HG03039 (cell line): ENCODE data around the gene HCAR1.
"Not testable (repeated sequence)": the region's sequence is repeated elsewhere in the genome, so short reads cannot be mapped to it uniquely, and the experiment has no call there.

Experiments
- ATAC-seq: cut with Tn5 transposase; IDR thresholded peaks from one replicate; pipeline ENCODE4 v1.9.1; 2021; ENCODE audit warnings: mild to moderate bottlenecking, moderate library complexity; ENCODE audit not compliant: unreplicated experiment

The HCAR1 gene

DNA sequence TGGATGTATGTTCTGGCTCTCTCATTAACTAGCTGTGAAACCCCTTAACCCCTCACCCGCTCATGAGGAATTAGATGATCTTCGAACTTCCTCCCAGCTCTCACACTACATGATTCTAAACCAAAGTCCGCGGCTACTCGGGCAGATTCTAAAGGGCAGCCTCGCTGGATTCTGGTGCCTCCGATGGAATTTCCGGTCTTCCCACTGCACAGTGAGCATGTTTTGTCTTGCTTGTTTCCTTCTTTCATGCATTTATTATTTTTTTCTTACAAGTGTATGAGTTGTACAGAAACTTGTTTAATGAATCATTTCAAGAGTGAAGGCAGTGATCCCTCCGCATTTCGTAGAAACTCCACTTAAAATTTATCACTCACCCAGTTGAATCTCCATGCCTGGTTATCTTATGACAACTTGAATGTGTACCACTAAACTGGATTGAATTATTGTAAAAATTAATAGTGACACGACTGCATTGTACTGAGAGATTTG lies 9.5 kb downstream of the HCAR1 start:
- ATAC-seq: no peak

DNA sequence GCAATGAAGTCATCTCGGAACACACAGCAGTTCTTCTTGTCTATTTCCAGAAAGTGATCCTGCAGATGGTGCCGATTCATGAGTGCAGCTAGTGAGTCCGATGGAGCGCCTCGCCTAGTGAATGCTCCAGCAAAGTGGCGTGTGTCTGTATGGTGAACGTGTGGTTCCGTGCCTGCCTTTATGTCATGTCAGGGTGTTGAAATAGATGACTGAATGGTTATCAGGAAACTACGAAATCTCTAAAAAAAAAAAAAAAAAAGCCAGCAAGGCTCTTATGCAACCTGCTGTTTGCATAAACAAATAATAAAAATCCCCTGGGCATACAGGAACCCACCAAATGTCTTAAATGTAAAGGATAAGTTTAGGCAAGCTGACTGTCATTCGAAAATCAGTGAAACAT lies 14.0 kb downstream of the HCAR1 start, which contains the start of gene HCAR3:
TSS of gene HCAR3 (minus strand) at position 154 of the 400 bp plus-strand sequence. CDS start at position 80, 74 bp downstream.
- ATAC-seq: not testable (repeated sequence)

DNA sequence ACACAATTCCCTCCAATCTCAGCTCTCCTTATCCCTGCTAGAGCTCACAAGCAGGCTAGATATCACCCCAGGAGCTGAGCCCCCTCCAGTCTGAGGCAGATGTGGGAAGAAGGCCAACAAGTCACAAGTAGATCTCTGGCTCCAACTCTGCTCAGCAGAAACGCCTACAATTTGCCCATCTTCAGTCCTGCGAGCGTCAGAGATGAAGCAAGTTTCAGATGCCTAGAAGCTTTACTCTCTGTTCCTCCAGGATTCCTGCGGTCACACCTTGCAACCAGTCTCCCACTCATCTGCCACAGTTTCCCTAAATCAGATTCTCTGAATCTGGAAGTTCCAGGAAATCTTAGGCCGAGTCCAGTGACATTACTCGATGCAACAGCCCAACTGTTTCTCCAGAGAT lies 15.4 kb downstream of the HCAR1 start:
- not testable (repeated sequence) for ATAC-seq

DNA sequence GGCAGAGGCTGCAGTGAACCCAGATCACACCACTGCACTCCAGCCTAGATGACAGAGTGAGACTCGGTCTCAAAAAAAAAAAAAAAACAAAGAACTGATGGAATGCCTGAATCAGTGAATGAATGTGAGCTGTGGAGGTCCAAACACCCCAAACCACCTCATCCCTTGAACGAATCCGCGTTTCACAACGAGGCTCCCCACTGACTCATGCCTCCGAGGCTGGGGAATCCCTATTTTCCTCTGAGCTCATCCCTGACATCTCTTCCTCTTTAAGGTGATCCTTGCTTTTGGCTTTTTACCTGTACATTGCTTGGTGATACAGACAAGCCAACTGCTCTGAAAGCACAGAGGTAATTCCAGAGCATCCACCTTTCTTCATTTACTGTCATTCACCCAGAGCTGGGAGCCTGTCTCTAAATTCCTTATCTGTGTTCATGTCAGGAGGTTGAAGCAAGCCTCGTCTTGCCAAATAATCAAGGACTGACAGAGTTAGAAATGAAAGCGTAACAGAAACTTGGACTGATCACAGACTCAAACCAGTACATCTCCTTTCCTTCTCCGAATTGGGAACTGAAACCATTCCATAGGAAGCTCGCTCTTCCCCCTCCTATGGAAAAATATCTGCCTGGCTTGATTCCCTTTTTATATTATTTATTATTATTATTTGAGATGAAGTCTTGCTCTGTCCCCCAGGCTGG lies 17.0 kb downstream of the HCAR1 start:
- not testable (repeated sequence) for ATAC-seq

DNA sequence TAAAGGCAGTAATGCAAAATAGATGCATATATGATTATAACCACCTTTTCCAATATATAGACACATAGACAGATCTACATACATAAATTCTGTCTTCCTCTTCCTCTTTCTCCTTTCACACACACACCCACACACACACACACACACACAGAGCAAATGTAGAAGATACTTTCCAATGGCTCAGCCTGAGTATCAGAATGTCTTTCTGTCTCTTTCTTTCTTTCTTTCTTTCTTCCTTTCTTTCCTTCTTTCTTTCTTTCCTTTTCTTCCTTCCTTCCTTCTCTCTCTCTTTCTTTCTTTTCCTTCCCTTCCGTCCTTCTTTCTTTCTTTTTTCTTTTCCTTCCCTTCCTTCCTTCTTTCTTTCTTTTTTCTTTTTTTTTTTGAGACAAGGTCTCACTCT lies 19.4 kb downstream of the HCAR1 start:
- ATAC-seq: not testable (repeated sequence)

DNA sequence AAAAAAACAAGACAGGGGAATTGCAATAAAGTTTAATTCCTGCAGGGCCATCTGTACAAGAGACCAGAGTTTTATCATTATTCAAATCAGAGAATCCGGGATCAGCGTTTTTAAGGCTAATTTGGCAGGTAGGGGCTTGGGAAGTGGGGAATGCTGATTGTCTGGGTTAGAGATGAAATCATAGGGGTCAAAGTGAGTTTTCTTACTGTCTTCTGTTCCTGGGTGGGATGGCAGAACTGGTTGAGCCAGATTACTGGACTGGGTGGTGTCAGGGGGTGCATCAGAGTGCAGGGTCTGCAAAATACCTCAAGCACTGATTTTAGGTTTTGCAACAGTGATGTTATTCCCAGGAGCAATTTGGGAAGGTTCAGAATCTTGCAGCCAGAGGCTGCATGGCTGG lies 20.3 kb downstream of the HCAR1 start:
- ATAC-seq: not testable (repeated sequence)

DNA sequence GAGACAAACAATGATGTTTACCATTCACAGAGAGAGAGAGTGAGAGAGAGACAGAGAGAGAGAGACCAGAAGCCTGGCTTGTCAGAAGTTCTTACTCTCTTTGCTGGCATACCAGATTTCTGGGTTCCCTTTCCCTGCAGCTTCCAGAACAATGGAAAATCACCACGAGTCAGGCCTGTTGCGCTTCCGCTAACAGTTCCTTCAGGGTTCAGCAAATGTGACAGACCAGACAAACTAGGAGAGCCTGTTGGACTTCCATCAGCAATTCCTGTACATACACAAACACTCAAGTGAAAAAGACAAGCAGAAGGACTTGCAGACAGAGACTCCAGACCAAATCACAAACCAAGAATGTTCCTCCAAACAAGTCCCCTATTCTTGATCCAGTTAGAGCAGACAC lies 21.4 kb downstream of the HCAR1 start:
- ATAC-seq: not testable (repeated sequence)

DNA sequence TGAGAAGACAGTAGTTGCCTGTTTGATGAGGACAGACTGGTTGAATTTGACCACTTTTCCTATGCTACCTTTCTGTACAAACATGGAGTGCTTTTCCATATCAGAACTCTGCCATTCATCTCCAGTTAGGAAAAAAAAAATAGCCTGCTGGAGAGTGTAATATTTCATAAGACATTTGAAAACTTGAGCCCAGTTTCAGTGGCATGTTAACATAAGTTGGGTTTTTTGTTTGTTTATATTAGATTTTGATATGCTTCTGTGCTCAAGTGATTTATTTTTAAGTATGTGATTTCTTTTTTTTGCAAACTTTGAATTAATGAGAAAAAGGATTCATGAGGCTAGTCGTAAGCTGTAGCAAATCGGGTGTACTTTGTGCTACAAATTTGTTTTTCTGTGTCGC lies 26.8 kb downstream of the HCAR1 start:
- not testable (repeated sequence) for ATAC-seq

DNA sequence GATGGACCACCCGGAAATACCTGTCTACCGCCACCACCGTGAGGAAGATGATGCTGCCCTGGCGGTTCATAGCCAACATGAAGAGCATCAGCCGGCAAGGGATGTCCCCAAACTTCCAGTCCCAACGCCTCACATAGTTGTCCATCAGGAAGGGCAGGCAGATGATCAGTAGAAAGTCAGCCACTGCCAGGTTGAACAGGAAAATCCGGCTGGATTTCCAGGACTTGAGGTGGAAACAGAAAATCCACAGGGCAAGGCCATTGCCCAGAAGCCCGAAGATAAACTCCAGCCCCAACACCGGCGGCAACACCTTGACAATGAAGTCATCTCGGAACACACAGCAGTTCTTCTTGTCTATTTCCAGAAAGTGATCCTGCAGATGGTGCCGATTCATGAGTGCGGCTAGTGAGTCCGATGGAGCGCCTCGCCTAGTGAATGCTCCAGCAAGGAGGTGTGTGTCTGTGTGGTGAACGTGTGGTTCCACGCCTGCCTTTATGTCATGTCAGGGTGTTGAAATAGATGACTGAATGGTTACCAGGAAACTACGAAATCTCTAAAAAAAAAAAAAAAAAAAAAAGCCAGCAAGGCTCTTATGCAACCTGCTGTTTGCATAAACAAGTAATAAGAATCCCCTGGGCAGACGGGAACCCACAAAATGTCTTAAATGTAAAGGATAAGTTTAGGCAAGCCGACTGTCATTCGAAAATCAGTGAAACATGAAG lies 27.6 kb downstream of the HCAR1 start, which contains the start of gene HCAR2:
TSS of gene HCAR2 (minus strand) at position 468 of the 722 bp plus-strand sequence. CDS start at position 394, 74 bp downstream.
- not testable (repeated sequence) for ATAC-seq

DNA sequence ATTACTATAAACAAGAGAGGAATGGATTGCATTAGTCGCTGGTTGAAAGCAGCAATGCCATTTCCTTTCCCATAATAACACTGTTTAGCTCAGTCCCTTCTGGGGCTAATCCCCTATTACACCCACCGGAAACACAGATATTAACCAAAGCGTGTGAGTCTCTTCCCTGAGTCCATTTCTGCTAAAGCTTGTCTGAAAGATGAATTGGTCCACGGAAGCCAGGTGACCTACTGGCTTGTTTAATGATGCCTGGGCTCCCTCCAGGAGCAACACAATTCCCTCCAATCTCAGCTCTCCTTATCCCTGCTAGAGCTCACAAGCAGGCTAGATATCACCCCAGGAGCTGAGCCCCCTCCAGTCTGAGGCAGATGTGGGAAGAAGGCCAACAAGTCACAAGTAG lies 29.2 kb downstream of the HCAR1 start:
- not testable (repeated sequence) for ATAC-seq

DNA sequence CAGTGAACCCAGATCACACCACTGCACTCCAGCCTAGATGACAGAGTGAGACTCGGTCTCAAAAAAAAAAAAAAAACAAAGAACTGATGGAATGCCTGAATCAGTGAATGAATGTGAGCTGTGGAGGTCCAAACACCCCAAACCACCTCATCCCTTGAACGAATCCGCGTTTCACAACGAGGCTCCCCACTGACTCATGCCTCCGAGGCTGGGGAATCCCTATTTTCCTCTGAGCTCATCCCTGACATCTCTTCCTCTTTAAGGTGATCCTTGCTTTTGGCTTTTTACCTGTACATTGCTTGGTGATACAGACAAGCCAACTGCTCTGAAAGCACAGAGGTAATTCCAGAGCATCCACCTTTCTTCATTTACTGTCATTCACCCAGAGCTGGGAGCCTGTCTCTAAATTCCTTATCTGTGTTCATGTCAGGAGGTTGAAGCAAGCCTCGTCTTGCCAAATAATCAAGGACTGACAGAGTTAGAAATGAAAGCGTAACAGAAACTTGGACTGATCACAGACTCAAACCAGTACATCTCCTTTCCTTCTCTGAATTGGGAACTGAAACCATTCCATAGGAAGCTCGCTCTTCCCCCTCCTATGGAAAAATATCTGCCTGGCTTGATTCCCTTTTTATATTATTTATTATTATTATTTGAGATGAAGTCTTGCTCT lies 30.5 kb downstream of the HCAR1 start:
- not testable (repeated sequence) for ATAC-seq

DNA sequence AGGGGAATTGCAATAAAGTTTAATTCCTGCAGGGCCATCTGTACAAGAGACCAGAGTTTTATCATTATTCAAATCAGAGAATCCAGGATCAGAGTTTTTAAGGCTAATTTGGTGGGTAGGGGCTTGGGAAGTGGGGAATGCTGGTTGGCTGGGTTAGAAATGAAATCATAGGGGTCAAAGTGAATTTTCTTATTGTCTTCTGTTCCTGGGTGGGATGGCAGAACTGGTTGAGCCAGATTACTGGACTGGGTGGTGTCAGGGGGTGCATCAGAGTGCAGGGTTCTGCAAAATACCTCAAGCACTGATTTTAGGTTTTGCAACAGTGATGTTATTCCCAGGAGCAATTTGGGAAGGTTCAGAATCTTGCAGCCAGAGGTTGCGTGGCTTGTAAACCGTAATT lies 33.7 kb downstream of the HCAR1 start:
- ATAC-seq: not testable (repeated sequence)

DNA sequence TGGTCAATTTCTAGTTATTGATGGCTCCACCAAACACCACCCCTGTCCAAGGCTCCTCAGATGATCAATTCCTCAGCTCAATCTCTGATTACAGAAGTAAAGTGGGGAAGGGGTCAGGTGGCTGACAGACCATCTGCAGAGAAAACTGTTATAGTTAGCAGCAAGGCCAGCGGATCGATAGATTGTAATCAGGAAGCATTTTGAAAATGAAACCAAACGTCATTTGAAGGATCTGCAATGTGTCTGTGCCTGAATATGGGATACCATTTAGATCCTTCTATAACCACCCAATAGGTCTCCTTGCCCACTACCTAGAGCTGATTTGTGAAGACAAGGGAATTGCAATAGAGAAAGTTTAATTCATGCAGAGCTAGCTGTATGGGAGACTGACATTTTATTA lies 39.1 kb downstream of the HCAR1 start:
- ATAC-seq: no peak

DNA sequence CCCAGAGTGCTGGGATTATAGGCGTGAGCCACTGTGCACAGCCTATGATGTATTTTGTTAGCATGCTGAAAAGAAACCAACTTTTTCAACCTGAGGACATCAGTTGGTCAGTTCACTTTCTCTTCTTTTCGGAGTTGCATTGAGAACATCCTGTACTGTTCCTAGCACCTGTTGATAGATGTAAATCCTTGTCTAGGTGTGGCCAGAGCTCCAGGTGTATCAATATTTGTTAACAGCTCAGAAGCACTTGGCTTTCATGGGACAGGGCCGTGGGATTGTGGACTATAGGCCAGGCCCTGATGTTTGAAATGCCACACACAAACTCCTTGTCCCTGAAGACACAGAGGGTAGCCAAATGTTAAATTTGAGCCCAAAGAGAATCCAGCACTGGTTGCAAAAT lies 42.4 kb downstream of the HCAR1 start:
- no peak for ATAC-seq

DNA sequence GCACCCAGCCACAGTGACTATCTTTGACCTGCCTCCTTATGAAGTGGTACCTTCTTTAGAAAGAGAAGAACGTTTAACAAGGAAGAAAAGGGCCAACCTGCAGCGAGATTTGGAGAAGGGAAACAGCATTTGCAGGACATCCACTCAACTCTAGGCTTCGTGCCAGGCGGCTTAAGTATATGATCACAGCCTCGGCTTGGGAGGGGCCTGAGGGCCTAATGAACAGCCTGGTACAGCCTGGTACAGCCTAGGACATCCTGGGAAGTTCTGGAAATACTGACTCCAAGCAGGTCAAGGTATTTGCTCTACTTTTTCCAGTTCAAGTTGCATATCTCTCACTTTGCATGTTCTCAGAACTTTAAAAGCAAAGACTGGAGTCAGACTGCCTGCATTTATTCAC lies 43.6 kb downstream of the HCAR1 start:
- no peak for ATAC-seq

DNA sequence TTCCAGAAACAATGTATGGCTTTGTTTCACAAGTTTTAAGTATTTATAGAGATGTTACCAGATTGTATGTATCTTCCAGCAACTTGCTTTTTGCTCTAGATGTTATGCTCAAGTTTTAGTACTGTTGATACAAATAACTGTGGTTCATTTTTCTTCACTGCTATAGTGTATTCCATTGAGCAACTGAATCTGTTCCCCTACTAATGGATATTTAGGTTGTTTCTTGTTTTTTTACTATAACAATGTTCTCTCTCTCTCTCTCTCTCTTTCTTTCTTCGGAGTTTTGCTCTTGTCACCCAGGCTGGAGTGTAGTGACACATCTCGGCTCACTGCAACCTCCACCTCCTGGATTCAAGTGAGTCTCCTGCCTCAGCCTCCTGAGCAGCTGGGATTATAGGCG lies 44.1 kb downstream of the HCAR1 start:
- no peak for ATAC-seq

DNA sequence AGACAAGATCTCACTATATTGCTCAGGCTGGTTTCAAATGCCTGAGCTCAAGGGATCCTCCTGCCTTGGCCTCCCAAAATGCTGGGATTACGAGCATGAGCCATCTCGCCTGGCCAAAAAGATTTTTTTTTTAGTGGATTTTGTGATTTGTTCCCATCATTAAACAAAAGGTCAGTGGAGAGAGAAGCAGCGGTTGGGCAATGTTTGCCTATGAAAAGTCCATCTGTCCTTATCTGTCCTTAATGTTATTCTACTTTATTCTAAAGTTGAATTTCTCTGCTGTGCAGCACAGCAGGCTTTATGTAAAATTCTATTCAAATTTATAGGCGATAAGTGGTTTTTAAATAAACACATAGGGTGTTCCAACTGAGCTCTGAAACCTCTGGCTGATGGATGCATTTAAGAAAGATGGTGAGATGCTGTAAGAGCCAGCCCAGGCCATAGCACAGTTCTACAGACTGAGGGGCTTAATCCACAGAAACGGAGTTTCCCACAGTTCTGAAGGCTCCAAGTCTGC lies 46.3 kb downstream of the HCAR1 start:
- no peak for ATAC-seq

DNA sequence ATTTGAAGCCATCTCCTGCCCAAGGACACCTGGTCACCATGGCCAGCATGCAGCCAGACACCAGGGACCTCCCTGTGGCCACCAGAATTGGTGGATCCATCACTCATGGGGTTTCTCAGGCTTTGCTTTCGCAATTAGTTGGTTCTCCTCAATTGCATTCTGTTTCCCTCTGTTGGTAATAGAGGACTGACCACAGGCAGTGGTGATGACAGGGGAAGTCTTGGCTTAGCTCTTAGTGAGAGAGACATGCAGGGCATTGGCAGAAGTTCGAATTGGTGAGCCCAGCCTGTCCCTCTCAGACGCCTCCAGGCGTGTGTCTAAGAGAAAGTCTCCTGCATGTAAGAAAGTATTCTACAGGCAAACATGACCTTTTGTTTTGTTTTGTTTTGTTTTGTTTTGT lies 48.8 kb downstream of the HCAR1 start:
- ATAC-seq: no peak

DNA sequence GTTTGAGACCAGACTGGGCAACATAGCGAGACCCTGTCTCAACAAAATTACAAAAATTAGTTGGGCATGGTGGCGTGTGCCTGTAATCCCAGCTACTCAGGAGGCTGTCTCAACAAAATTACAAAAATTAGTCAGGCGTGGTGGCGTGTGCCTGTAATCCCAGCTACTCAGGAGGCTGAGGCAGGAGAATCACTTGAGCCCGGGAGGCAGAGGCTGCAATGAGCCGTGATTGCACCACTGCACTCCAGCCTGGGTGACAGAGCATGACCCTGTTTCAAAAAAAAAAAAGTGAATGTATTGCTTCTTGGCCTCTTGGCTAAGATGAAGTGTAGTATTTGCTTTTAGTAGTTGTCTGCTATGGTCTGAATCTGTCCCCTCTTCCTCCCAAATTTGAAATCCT lies 49.7 kb downstream of the HCAR1 start:
- ATAC-seq: not testable (repeated sequence)

DNA sequence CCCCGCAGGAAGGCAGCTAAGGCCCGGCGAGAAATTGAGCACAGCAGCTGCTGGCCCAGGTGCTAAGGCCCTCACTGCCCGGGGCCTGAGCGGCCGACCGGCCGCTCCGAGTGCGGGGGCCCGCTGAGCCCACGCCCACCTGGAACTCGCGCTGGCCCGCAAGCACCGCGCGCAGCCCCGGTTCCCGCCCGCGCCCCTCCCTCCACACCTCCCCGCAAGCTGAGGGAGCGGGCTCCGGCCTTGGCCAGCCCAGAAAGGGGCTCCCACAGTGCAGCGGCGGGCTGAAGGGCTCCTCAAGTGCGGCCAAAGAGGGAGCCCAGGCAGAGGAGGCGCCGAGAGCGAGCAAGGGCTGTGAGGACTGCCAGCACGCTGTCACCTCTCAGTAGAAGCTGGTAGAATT lies 53.9 kb downstream of the HCAR1 start:
- ATAC-seq: not testable (repeated sequence)
